A549 (cell line): ENCODE results near the gene SAT1. TPM values are rescaled to one million over a fixed set of nuclear protein-coding genes. Genes with fewer than 3 reads are reported as not detected.
"Not testable (repeated sequence)": the region's sequence is repeated elsewhere in the genome, so short reads cannot be mapped to it uniquely, and the experiment has no call there.

Source experiments
- ATAC-seq, 2 experiments: fragments of 200-7000 bp in 1 of 2; fragments of >200 bp in 1 of 2; cut with Nextera tagmentation in 1 of 2; cut with Tn5 transposase in 1 of 2; 3 replicates each; pipeline versions ENCODE4 v1.8.0 to v1.9.1; 2018 to 2020; ENCODE audit warnings: mild to moderate bottlenecking in 1 of 2, moderate library complexity in 1 of 2
- CTCF ChIA-PET: fragments of 300-600 bp; sonication (Branson Sonifier 250); formaldehyde crosslinking; extraction: SDS; loops from one replicate; lab custom pipeline; 2021; ENCODE audit warnings: antibody characterized with exemption, inconsistent platforms; lab: Yijun Ruan, JAX
- POLR2A ChIA-PET: fragments of 350-600 bp; formaldehyde crosslinking; extraction: SDS; loops from one replicate; lab custom pipeline; 2021; ENCODE audit warnings: antibody characterized with exemption, inconsistent platforms; lab: Yijun Ruan, JAX
- DNase-seq, 2 experiments: peaks; one replicate each; pipeline versions ENCODE4 v3.0.0 to v3.0.0-alpha.2; 2011 to 2016; ENCODE audit warnings: low read depth in 1 of 2, low spot score in 1 of 2
- FAIRE-seq: peaks from 2 replicates; lab custom pipeline; 2011; peaks lifted over from hg19 to GRCh38; lab: Jason Lieb, UNC
- H3K27ac ChIP-seq, 2 experiments: fragments of >200 bp; sonication (Bioruptor Twin); formaldehyde crosslinking; 3 replicates each; pipeline ENCODE4 v1.5.1; 2016 to 2017
- H3K4me1 ChIP-seq: fragments of >200 bp; sonication (Bioruptor Twin); formaldehyde crosslinking; 3 replicates; pipeline ENCODE4 v1.6.1; 2016
- H3K4me2 ChIP-seq: fragments of >200 bp; sonication (Bioruptor Twin); formaldehyde crosslinking; 3 replicates; pipeline ENCODE4 v1.6.1; 2016
- H3K4me3 ChIP-seq: fragments of >200 bp; sonication (Bioruptor Twin); formaldehyde crosslinking; 3 replicates; pipeline ENCODE4 v1.5.1; 2016
- H3K9me3 ChIP-seq: fragments of >200 bp; sonication (Bioruptor Twin); formaldehyde crosslinking; 3 replicates; pipeline ENCODE4 v1.6.1; 2016
- CBX2 ChIP-seq: fragments of 200-600 bp; sonication (generic); IDR thresholded peaks from 2 replicates; pipeline ENCODE4 v1.6.1; 2016; ENCODE audit warnings: low read depth, mild to moderate bottlenecking, borderline replicate concordance
- CBX8 ChIP-seq: fragments of 200-600 bp; sonication (generic); IDR thresholded peaks from 2 replicates; pipeline ENCODE4 v1.6.1; 2016
- HDAC2 ChIP-seq: fragments of 200-600 bp; sonication (generic); IDR thresholded peaks from 2 replicates; pipeline ENCODE4 v1.6.1; 2016
- HEYL ChIP-seq: fragments of 250-450 bp; sonication (Bioruptor Pico); IDR thresholded peaks from 2 replicates; pipeline ENCODE4 v1.8.0; 2021; ENCODE audit warnings: mild to moderate bottlenecking, moderate library complexity
- JUNB ChIP-seq: fragments of >200 bp; sonication (Bioruptor Twin); formaldehyde crosslinking; IDR thresholded peaks from 2 replicates; pipeline ENCODE4 v1.6.1; 2016
- NPAS2 ChIP-seq: fragments of 250-450 bp; sonication (Bioruptor Pico); IDR thresholded peaks from 2 replicates; pipeline ENCODE4 v1.8.0; 2022; ENCODE audit warnings: mild to moderate bottlenecking, moderate library complexity, borderline replicate concordance
- PHF8 ChIP-seq: fragments of 200-600 bp; sonication (generic); IDR thresholded peaks from 2 replicates; pipeline ENCODE4 v1.6.1; 2016; ENCODE audit warnings: low read depth, mild to moderate bottlenecking, antibody characterized with exemption, moderate library complexity, borderline replicate concordance
- RAD21 ChIP-seq, 2 experiments: fragments of >200 bp in 1 of 2; sonication (Bioruptor Twin) in 1 of 2; formaldehyde crosslinking in 1 of 2; IDR thresholded peaks in 1 of 2; conservative IDR thresholded peaks in 1 of 2; 2 replicates in 1 of 2; 3 replicates in 1 of 2; pipeline ENCODE4 v1.6.1; 2012 to 2018; ENCODE audit warnings: inconsistent platforms in 1 of 2
- RFX5 ChIP-seq: fragments of 450-650 bp; IDR thresholded peaks from 2 replicates; pipeline ENCODE4 v1.7.1; 2014; ENCODE audit warnings: antibody characterized with exemption, mild to moderate bottlenecking, moderate library complexity
- ZNF302 ChIP-seq: fragments of 250-450 bp; sonication (Bioruptor Pico); IDR thresholded peaks from 2 replicates; pipeline ENCODE4 v1.9.0; 2021; ENCODE audit warnings: inconsistent platforms, mild to moderate bottlenecking, moderate library complexity
- WGBS: methylation state at CpG from one replicate; pipeline ENCODE4 v1.1.6; 2017; ENCODE audit errors: missing lambda C conversion rate; 5-methylcytosine and 5-hydroxymethylcytosine counted together
- polyA plus RNA-seq, 4 experiments: library from polyadenylated mRNA; depleted of rRNA in 3 of 4; stranded (reverse); fragments of >200 nt; fragmentation: RNase III in 1 of 4; extraction: RNeasy Plus Mini Kit Qiagen cat#74134 plus additional on column Dnase treatment in 1 of 4; gene quantifications; 2 replicates in 3 of 4; 3 replicates in 1 of 4; pipeline ENCODE4 v1.2.3, GENCODE V29; 2011 to 2017
- TF ChIP-seq, protein P1 (sequence below): IDR thresholded peaks from 2 replicates; pipeline ENCODE4 v1.6.1; 2012; ENCODE audit warnings: low read depth, borderline replicate concordance
- TF ChIP-seq, protein P2 (sequence below): IDR thresholded peaks from 2 replicates; pipeline ENCODE4 v1.6.1; 2012
- TF ChIP-seq, protein P3 (sequence below): fragments of 150-350 bp; IDR thresholded peaks from 2 replicates; pipeline ENCODE4 v1.6.1; 2014; ENCODE audit warnings: low read depth, mild to moderate bottlenecking, low read length
- TF ChIP-seq, protein P4 (sequence below): fragments of 250-450 bp; sonication (Bioruptor Pico); IDR thresholded peaks from 2 replicates; pipeline ENCODE4 v1.5.0; 2021; ENCODE audit warnings: mild to moderate bottlenecking, moderate library complexity, borderline replicate concordance

SAT1 gene
- polyA plus RNA-seq, 2 of the 4 experiments (the other 2 are of a cell fraction): 585 to 3,185 TPM

DNA sequence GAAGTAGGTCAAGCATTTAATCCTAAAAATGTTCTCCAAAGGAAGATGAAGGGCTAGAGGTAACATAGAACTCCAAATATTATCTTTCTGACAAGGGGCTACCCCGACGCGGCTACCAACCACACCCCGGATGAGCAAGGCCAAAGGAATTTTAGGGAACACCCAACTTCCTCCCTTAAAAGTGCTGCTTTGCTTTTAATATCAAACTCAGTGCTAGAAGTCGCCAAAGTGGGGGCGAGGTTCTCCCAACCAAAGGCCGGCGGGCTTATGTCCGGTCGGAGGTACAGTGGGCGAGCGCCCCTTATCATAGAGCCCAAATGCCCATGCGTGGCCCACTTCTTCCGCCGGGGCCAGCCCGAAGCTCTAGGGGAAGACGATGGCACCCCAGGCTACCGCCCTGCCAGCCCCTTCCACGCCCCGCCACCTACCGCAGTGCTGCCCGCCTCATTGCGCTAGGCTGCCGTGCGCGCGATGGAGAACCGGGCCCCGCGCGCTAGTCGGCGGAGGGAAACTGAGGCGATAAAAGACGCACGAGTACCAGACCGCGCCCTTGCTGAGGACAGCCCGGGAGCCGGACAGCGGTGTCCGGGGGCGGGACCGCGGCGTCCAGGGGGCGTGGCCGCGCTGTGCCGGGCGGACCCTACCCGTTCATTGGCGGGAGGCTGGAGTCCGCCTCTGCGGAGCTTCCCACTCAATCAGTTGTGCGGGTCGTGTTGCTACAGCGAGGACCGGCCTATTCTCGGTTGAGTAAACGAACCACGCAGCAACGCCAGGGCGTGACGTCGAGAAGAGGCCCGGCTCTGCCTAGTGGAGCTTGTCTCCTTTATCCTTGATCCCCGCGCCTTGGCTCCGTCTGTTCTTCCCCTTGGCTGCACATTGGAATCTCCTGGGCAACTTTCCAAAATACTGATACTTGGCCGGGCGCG lies 40.0 kb upstream of the SAT1 start, which contains the start of gene ACOT9 (continued):
- TF ChIP-seq, protein P1, sequence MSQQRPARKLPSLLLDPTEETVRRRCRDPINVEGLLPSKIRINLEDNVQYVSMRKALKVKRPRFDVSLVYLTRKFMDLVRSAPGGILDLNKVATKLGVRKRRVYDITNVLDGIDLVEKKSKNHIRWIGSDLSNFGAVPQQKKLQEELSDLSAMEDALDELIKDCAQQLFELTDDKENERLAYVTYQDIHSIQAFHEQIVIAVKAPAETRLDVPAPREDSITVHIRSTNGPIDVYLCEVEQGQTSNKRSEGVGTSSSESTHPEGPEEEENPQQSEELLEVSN: 0 out of 2 replicates have a peak, but pooled peaks have one; percentile 43

DNA sequence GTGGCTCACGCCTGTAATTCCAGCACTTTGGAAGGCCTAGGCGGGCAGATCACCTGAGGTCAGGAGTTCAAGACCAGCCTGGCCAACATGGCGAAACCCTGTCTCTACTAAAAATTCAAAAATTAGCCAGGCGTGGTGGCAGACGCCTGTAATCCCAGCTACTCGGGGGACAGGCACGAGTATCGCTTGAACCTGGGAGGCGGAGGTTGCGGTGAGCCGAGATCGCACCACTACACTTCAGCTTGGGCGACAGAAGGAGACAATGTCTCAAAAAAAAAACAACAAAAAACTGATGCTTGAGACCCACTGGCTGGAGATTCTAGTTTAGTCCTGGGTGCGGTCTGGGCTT lies 39.4 kb upstream of the SAT1 start:
- ATAC-seq, FAIRE-seq, DNase-seq, H3K9me3 ChIP-seq: not testable (repeated sequence)
- ChIA-PET POLR2A (interaction anchor here (0.6 to 4.4 kb wide), 11 partner anchors 8 to 311 kb away, joined by 3 to 78 read pairs (median 4); partner anchors contain the start of genes EIF2S3 and SAT1), CTCF (interaction anchor here (0.9 to 4.2 kb wide), 6 partner anchors 12 to 158 kb away, joined by 3 to 35 read pairs (median 4); partner anchors contain the start of gene SAT1)
- WGBS: 63% methylated on average over 12 of the region's 14 CpGs
- H3K4me1 ChIP-seq: peaks cover 15% of the 10 kb centered on the region
- H3K4me3 ChIP-seq: peak overlapping the region; percentile 80
- H3K4me2 ChIP-seq: peak overlapping the region; percentile 68
- peak overlapping the region; percentile 91 to 93 for H3K27ac ChIP-seq

DNA sequence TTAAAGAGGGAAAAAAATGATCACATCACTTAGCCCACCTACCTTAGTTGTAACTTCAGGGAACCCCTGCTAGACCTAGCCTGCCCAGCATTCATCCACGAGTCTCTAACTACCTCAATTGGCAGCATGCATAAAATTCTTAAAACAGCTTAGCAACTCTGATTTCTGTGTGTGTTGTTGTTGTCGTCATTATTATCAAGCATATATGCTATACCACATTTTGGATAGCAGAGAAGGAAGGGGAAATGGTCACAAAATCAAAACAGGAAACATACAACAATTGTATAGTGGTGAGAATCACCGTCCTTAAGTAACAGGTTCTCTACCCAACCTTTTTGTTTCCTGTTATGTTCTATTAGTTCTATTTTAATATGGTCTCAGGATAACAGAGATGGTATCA lies 37.2 kb upstream of the SAT1 start:
- H3K4me3 ChIP-seq: no peak overlapping the region
- FAIRE-seq: peak; percentile 70
- CTCF ChIA-PET: interaction anchor here (0.6 to 0.8 kb wide), 2 partner anchors 156 to 754 kb away, joined by 3 read pairs; no protein-coding TSS in a partner anchor
- H3K27ac ChIP-seq: no peak overlapping the region
- H3K4me2 ChIP-seq: no peak overlapping the region
- no peak for ATAC-seq
- no peaks in the 10 kb centered on the region for H3K9me3 ChIP-seq
- POLR2A ChIA-PET: interaction anchor here (4.4 kb wide), 1 partner anchor 37 kb away, joined by 78 read pairs; the partner anchor contains the start of gene SAT1
- DNase-seq: no peak
- 87% methylated on average over 3 of the region's 3 CpGs for WGBS
- TF ChIP-seq CBX2: no peak
- TF ChIP-seq, protein P1: no peak
- TF ChIP-seq RFX5: no peak
- TF ChIP-seq RAD21 (conservative IDR thresholded peaks at IDR 0.05 in 1 of 2, IDR thresholded peaks at IDR 0.05 in 1 of 2): no peak
- no peak for TF ChIP-seq JUNB
- no peak for TF ChIP-seq NPAS2 (CRISPR knock-in tag)
- TF ChIP-seq, protein P2, sequence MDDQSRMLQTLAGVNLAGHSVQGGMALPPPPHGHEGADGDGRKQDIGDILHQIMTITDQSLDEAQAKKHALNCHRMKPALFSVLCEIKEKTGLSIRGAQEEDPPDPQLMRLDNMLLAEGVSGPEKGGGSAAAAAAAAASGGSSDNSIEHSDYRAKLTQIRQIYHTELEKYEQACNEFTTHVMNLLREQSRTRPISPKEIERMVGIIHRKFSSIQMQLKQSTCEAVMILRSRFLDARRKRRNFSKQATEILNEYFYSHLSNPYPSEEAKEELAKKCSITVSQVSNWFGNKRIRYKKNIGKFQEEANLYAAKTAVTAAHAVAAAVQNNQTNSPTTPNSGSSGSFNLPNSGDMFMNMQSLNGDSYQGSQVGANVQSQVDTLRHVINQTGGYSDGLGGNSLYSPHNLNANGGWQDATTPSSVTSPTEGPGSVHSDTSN: no peak
- TF ChIP-seq, protein P3, sequence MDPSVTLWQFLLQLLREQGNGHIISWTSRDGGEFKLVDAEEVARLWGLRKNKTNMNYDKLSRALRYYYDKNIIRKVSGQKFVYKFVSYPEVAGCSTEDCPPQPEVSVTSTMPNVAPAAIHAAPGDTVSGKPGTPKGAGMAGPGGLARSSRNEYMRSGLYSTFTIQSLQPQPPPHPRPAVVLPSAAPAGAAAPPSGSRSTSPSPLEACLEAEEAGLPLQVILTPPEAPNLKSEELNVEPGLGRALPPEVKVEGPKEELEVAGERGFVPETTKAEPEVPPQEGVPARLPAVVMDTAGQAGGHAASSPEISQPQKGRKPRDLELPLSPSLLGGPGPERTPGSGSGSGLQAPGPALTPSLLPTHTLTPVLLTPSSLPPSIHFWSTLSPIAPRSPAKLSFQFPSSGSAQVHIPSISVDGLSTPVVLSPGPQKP: no peak
- no peak for TF ChIP-seq CBX8
- TF ChIP-seq, protein P4, sequence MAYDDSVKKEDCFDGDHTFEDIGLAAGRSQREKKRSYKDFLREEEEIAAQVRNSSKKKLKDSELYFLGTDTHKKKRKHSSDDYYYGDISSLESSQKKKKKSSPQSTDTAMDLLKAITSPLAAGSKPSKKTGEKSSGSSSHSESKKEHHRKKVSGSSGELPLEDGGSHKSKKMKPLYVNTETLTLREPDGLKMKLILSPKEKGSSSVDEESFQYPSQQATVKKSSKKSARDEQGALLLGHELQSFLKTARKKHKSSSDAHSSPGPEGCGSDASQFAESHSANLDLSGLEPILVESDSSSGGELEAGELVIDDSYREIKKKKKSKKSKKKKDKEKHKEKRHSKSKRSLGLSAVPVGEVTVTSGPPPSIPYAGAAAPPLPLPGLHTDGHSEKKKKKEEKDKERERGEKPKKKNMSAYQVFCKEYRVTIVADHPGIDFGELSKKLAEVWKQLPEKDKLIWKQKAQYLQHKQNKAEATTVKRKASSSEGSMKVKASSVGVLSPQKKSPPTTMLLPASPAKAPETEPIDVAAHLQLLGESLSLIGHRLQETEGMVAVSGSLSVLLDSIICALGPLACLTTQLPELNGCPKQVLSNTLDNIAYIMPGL (CRISPR knock-in tag): no peak
- TF ChIP-seq HEYL: no peak
- TF ChIP-seq ZNF302 (CRISPR knock-in tag): no peak
- no peak for TF ChIP-seq HDAC2
- no peak for TF ChIP-seq PHF8
- TF ChIP-seq, all 56 proteins: peak for 0
- peaks cover 11% of the 10 kb centered on the region for H3K4me1 ChIP-seq
